WTC11 (cell line): Measurements from ENCODE around the gene TM4SF1. TPM values are rescaled to one million over a fixed set of nuclear protein-coding genes. Genes with fewer than 3 reads are reported as not detected.

Experiments used
- ATAC-seq: fragments of 200-7000 bp; cut with Tn5 transposase; 2 replicates; pipeline ENCODE4 v1.10.0; 2021; ENCODE audit warnings: mild to moderate bottlenecking, moderate library complexity
- CTCF ChIA-PET: fragments of 300-600 bp; sonication (Branson Sonifier 250); formaldehyde crosslinking; loops from one replicate; lab custom pipeline; 2021; ENCODE audit warnings: antibody characterized with exemption; lab: Charles Lee
- POLR2A ChIA-PET: fragments of 350-600 bp; sonication (Branson Sonifier 250); formaldehyde crosslinking; loops from one replicate; lab custom pipeline; 2021; ENCODE audit warnings: antibody characterized with exemption; lab: Charles Lee
- DNase-seq: peaks from one replicate; pipeline ENCODE4 v3.0.0; 2021; ENCODE audit warnings: low spot score
- H3K27ac Mint-ChIP-seq: 2 replicates; pipeline ENCODE4 v1.8.0; 2021; ENCODE audit warnings: mixed read lengths
- H3K27me3 Mint-ChIP-seq: 2 replicates; pipeline ENCODE4 v1.8.0; 2021; ENCODE audit warnings: low read depth, mild to moderate bottlenecking, moderate library complexity, mixed read lengths
- H3K36me3 Mint-ChIP-seq: 2 replicates; pipeline ENCODE4 v1.8.0; 2021; ENCODE audit warnings: mixed read lengths
- H3K4me1 Mint-ChIP-seq: 2 replicates; pipeline ENCODE4 v1.8.0; 2022; ENCODE audit warnings: mixed read lengths
- H3K4me3 Mint-ChIP-seq: 2 replicates; pipeline ENCODE4 v1.8.0; 2021; ENCODE audit warnings: mild to moderate bottlenecking, moderate library complexity, mixed read lengths
- H3K9me3 Mint-ChIP-seq: 2 replicates; pipeline ENCODE4 v1.8.0; 2021; ENCODE audit warnings: mixed read lengths
- AFF4 ChIP-seq: sonication (generic); formaldehyde crosslinking; IDR thresholded peaks from 2 replicates; pipeline ENCODE4 v1.8.1; 2023; ENCODE audit warnings: mild to moderate bottlenecking, missing genetic modification reagents, borderline replicate concordance
- ATF6 ChIP-seq: sonication (generic); formaldehyde crosslinking; IDR thresholded peaks from 2 replicates; pipeline ENCODE4 v1.8.1; 2023; ENCODE audit warnings: mild to moderate bottlenecking, missing genetic modification reagents
- CREB1 ChIP-seq: sonication (generic); formaldehyde crosslinking; IDR thresholded peaks from 2 replicates; pipeline ENCODE4 v1.8.0; 2023; ENCODE audit warnings: mild to moderate bottlenecking, missing genetic modification reagents
- E2F1 ChIP-seq: sonication (generic); formaldehyde crosslinking; IDR thresholded peaks from 2 replicates; pipeline ENCODE4 v1.8.0; 2022; ENCODE audit warnings: mild to moderate bottlenecking, missing genetic modification reagents
- MXD4 ChIP-seq: fragments of 250-450 bp; sonication (Bioruptor Pico); IDR thresholded peaks from 2 replicates; pipeline ENCODE4 v1.8.0; 2021; ENCODE audit warnings: mild to moderate bottlenecking, moderate library complexity, borderline replicate concordance
- NFYB ChIP-seq: sonication (generic); formaldehyde crosslinking; conservative IDR thresholded peaks from 2 replicates; pipeline ENCODE4 v1.8.0; 2022; ENCODE audit warnings: low read depth, missing genetic modification reagents
- RORB ChIP-seq: fragments of 250-450 bp; sonication (Bioruptor Pico); IDR thresholded peaks from 2 replicates; pipeline ENCODE4 v1.9.0; 2021; ENCODE audit warnings: mild to moderate bottlenecking
- TEAD1 ChIP-seq: sonication (generic); formaldehyde crosslinking; IDR thresholded peaks from 2 replicates; pipeline ENCODE4 v1.8.0; 2022; ENCODE audit warnings: mild to moderate bottlenecking, missing genetic modification reagents
- ZBTB21 ChIP-seq: sonication (generic); formaldehyde crosslinking; IDR thresholded peaks from 2 replicates; pipeline ENCODE4 v1.8.1; 2023; ENCODE audit warnings: mild to moderate bottlenecking, missing genetic modification reagents, borderline replicate concordance
- ZNF138 ChIP-seq: sonication (generic); formaldehyde crosslinking; conservative IDR thresholded peaks from 2 replicates; pipeline ENCODE4 v1.8.1; 2022; ENCODE audit warnings: mild to moderate bottlenecking, moderate library complexity, missing genetic modification reagents
- ZNF232 ChIP-seq: sonication (generic); formaldehyde crosslinking; IDR thresholded peaks from 2 replicates; pipeline ENCODE4 v1.8.0; 2022; ENCODE audit warnings: mild to moderate bottlenecking, missing genetic modification reagents
- total RNA-seq: library from RNA; stranded (reverse); gene quantifications from 3 replicates; pipeline ENCODE4 v1.2.3, GENCODE V29; 2021
- TF ChIP-seq, protein P1 (sequence below): sonication (generic); formaldehyde crosslinking; IDR thresholded peaks from 2 replicates; pipeline ENCODE4 v1.8.0; 2022; ENCODE audit warnings: mild to moderate bottlenecking, missing genetic modification reagents
- TF ChIP-seq, protein P2 (sequence below): fragments of 250-450 bp; sonication (Bioruptor Pico); IDR thresholded peaks from 2 replicates; pipeline ENCODE4 v1.9.0; 2021; ENCODE audit warnings: mild to moderate bottlenecking, borderline replicate concordance
- TF ChIP-seq, protein P3 (sequence below): sonication (generic); formaldehyde crosslinking; IDR thresholded peaks from 2 replicates; pipeline ENCODE4 v1.8.1; 2022; ENCODE audit warnings: low read depth, mild to moderate bottlenecking, moderate library complexity, missing genetic modification reagents, borderline replicate concordance
- TF ChIP-seq, protein P4 (sequence below): sonication (generic); formaldehyde crosslinking; IDR thresholded peaks from 2 replicates; pipeline ENCODE4 v1.8.1; 2022; ENCODE audit warnings: mild to moderate bottlenecking, moderate library complexity, missing genetic modification reagents

The TM4SF1 gene
- total RNA-seq, 1 experiment from 2014 or later: 0.90 TPM

DNA sequence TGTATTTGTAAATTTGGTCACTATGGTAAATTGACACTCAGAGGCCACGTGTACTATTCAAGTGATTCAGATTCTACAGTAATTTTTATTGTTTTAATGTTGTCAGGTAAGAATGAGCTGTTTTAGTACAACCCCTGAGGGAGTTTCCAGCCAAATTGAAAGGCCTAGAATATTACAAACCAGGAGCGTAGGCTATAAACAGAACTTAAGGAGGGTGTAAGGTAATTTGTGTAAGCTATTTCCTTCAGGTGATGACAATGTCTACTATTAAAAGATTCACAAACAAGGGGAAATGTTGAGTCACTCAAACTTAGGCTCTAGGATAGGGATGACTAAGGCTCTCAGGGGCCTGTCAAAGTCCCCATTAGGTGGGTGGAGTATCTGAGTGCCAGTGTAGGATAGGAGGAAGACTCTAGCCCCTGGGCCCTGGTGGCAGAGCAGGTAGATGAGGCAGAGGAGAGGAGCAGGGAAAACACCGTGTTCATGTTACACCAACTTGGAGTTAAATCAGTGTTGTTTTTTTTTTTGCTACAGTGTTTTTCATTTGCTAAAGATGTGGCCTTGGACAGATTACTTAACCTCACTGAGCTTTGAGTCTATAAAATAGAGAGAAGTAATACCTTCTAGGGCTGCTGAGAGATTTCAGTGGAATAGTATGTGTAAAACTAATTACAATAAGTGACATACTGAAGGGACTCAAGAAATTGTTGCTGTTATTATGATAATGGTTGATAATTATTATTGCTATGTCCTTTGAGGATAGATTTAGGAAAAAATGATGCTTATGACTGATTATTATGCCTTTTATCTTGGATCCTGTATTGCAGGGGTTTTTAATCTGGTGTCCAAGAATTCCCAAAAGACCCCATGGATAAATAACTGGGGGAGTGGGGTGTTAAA lies 10.3 kb downstream of the TM4SF1 start (continued):
- TF ChIP-seq, protein P1, sequence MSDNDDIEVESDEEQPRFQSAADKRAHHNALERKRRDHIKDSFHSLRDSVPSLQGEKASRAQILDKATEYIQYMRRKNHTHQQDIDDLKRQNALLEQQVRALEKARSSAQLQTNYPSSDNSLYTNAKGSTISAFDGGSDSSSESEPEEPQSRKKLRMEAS: no peak
- TF ChIP-seq, protein P2, sequence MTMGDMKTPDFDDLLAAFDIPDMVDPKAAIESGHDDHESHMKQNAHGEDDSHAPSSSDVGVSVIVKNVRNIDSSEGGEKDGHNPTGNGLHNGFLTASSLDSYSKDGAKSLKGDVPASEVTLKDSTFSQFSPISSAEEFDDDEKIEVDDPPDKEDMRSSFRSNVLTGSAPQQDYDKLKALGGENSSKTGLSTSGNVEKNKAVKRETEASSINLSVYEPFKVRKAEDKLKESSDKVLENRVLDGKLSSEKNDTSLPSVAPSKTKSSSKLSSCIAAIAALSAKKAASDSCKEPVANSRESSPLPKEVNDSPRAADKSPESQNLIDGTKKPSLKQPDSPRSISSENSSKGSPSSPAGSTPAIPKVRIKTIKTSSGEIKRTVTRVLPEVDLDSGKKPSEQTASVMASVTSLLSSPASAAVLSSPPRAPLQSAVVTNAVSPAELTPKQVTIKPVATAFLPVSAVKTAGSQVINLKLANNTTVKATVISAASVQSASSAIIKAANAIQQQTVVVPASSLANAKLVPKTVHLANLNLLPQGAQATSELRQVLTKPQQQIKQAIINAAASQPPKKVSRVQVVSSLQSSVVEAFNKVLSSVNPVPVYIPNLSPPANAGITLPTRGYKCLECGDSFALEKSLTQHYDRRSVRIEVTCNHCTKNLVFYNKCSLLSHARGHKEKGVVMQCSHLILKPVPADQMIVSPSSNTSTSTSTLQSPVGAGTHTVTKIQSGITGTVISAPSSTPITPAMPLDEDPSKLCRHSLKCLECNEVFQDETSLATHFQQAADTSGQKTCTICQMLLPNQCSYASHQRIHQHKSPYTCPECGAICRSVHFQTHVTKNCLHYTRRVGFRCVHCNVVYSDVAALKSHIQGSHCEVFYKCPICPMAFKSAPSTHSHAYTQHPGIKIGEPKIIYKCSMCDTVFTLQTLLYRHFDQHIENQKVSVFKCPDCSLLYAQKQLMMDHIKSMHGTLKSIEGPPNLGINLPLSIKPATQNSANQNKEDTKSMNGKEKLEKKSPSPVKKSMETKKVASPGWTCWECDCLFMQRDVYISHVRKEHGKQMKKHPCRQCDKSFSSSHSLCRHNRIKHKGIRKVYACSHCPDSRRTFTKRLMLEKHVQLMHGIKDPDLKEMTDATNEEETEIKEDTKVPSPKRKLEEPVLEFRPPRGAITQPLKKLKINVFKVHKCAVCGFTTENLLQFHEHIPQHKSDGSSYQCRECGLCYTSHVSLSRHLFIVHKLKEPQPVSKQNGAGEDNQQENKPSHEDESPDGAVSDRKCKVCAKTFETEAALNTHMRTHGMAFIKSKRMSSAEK (CRISPR knock-in tag): no peak
- TF ChIP-seq ZNF232 (CRISPR knock-in tag): no peak
- TF ChIP-seq, protein P3, sequence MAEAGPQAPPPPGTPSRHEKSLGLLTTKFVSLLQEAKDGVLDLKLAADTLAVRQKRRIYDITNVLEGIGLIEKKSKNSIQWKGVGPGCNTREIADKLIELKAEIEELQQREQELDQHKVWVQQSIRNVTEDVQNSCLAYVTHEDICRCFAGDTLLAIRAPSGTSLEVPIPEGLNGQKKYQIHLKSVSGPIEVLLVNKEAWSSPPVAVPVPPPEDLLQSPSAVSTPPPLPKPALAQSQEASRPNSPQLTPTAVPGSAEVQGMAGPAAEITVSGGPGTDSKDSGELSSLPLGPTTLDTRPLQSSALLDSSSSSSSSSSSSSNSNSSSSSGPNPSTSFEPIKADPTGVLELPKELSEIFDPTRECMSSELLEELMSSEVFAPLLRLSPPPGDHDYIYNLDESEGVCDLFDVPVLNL (CRISPR knock-in tag): no peak
- TF ChIP-seq MXD4 (CRISPR knock-in tag): no peak
- TF ChIP-seq CREB1 (CRISPR knock-in tag): no peak
- no peak for TF ChIP-seq ZNF138
- TF ChIP-seq E2F1 (CRISPR knock-in tag): no peak
- TF ChIP-seq AFF4 (CRISPR knock-in tag): no peak
- no peak for TF ChIP-seq RORB (CRISPR knock-in tag)
- no peak for TF ChIP-seq ZBTB21 (CRISPR knock-in tag)
- no peak for TF ChIP-seq NFYB
- TF ChIP-seq, protein P4, sequence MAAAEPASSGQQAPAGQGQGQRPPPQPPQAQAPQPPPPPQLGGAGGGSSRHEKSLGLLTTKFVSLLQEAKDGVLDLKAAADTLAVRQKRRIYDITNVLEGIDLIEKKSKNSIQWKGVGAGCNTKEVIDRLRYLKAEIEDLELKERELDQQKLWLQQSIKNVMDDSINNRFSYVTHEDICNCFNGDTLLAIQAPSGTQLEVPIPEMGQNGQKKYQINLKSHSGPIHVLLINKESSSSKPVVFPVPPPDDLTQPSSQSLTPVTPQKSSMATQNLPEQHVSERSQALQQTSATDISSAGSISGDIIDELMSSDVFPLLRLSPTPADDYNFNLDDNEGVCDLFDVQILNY (CRISPR knock-in tag): no peak
- TF ChIP-seq, all 79 proteins: peak for 0

- H3K27ac Mint-ChIP-seq: no peak overlapping the region
- POLR2A ChIA-PET: no interaction called here
- no peak overlapping the region for H3K4me3 Mint-ChIP-seq
- peaks cover 42% of the 10 kb centered on the region for H3K4me1 Mint-ChIP-seq
- H3K27me3 Mint-ChIP-seq: no peaks in the 10 kb centered on the region
- ATAC-seq (no peak), DNase-seq (no peak)
- no peaks in the 10 kb centered on the region for H3K9me3 Mint-ChIP-seq
- no peaks in the 10 kb centered on the region for H3K36me3 Mint-ChIP-seq
- CTCF ChIA-PET: interaction anchor here (1.4 kb wide), 1 partner anchor 13 kb away, joined by 3 read pairs; no protein-coding TSS in a partner anchor
- TF ChIP-seq ATF6 (no peak), CREB1 (CRISPR knock-in tag) (no peak), AFF4 (CRISPR knock-in tag) (no peak), TEAD1 (CRISPR knock-in tag) (no peak)
Observed at GRCh38 chr3:149366031-149366430, 11.4 kb downstream of the TM4SF1 start.
